DND-41 (cell line): ENCODE data around the gene ATP4B.

Experiments used
- ATAC-seq: fragments of 200-7000 bp; cut with Tn5 transposase; 3 replicates; pipeline ENCODE4 v1.9.1; 2021; ENCODE audit warnings: low read depth; ENCODE audit not compliant: insufficient read depth
- DNase-seq: peaks from one replicate; pipeline ENCODE4 v3.0.0-alpha.2; 2020
- H2AFZ ChIP-seq: 2 replicates; pipeline ENCODE4 v1.6.0; 2012; ENCODE audit warnings: low read depth, low read length
- H3K27ac ChIP-seq: 2 replicates; pipeline ENCODE4 v1.5.1; 2012; ENCODE audit warnings: low read length, inconsistent platforms
- H3K27me3 ChIP-seq: fragments of 200-600 bp; sonication (generic); 2 replicates; pipeline ENCODE4 v1.6.0; 2012; ENCODE audit warnings: low read length, mild to moderate bottlenecking, inconsistent platforms; ENCODE audit not compliant: insufficient read depth, poor library complexity
- H3K36me3 ChIP-seq: 2 replicates; pipeline ENCODE4 v1.5.1; 2012; ENCODE audit warnings: low read length, inconsistent platforms; ENCODE audit not compliant: insufficient read depth
- H3K4me1 ChIP-seq: 2 replicates; pipeline ENCODE4 v1.5.1; 2012; ENCODE audit warnings: mild to moderate bottlenecking, low read length; ENCODE audit not compliant: insufficient read depth
- H3K4me2 ChIP-seq: 2 replicates; pipeline ENCODE4 v1.6.0; 2012; ENCODE audit warnings: mild to moderate bottlenecking, moderate library complexity, low read length, inconsistent platforms; ENCODE audit not compliant: insufficient read depth
- H3K4me3 ChIP-seq, 2 experiments: fragments of 200-600 bp in 1 of 2; shearing (Covaris generic) in 1 of 2; 2 replicates each; pipeline ENCODE4 v1.5.1; 2012 to 2016; ENCODE audit warnings: inconsistent platforms in 2 of 2, low read length in 2 of 2, mild to moderate bottlenecking in 2 of 2, low read depth in 1 of 2, moderate library complexity in 1 of 2
- H3K79me2 ChIP-seq: 2 replicates; pipeline ENCODE4 v1.6.0; 2012; ENCODE audit warnings: low read length, inconsistent platforms; ENCODE audit not compliant: insufficient read depth
- H3K9ac ChIP-seq: 2 replicates; pipeline ENCODE4 v1.6.0; 2012; ENCODE audit warnings: low read depth, mild to moderate bottlenecking, inconsistent platforms, low read length, moderate library complexity
- H3K9me3 ChIP-seq: 2 replicates; pipeline ENCODE4 v1.5.1; 2012; ENCODE audit warnings: low read length, moderate library complexity, mild to moderate bottlenecking, inconsistent platforms; ENCODE audit not compliant: insufficient read depth, severe bottlenecking
- H4K20me1 ChIP-seq: 2 replicates; pipeline ENCODE4 v1.6.0; 2012; ENCODE audit warnings: low read length; ENCODE audit not compliant: insufficient read depth
- CTCF ChIP-seq: IDR thresholded peaks from 2 replicates; pipeline ENCODE4 v1.5.1; 2012; ENCODE audit warnings: borderline replicate concordance, low read length, moderate library complexity, mild to moderate bottlenecking; ENCODE audit not compliant: poor library complexity, severe bottlenecking; ENCODE audit errors: extremely low read depth
- EZH2 ChIP-seq: IDR thresholded peaks from 3 replicates; pipeline ENCODE4 v1.6.1; 2012; ENCODE audit warnings: borderline replicate concordance, low read depth, mild to moderate bottlenecking, moderate library complexity, low read length, inconsistent platforms; ENCODE audit not compliant: severe bottlenecking

ATP4B gene

GRCh38 chr13:113650731-113651148 is 7.3 kb downstream of the ATP4B start:
- no peak for ATAC-seq
- no peak overlapping the region for H3K9ac ChIP-seq
- H4K20me1 ChIP-seq, result peaks cover 20% of the 10 kb centered on the region; the same call in 1 of the 2 replicates
- H3K9me3 ChIP-seq, result no peaks in the 10 kb centered on the region
- TF ChIP-seq EZH2 (no peak), CTCF (no peak)
- H3K27ac ChIP-seq, result no peak overlapping the region
- H3K4me3 ChIP-seq, result no peak overlapping the region
- no peaks in the 10 kb centered on the region for H3K36me3 ChIP-seq
- no peak overlapping the region for H2AFZ ChIP-seq
- H3K4me2 ChIP-seq, result no peak overlapping the region
- no peak for DNase-seq
- no peaks in the 10 kb centered on the region for H3K27me3 ChIP-seq
- no peaks in the 10 kb centered on the region for H3K4me1 ChIP-seq
- H3K79me2 ChIP-seq, result no peaks in the 10 kb centered on the region

GRCh38 chr13:113650275-113650674 is 7.7 kb downstream of the ATP4B start:
- no peaks in the 10 kb centered on the region for H3K4me1 ChIP-seq

GRCh38 chr13:113649212-113649611 is 8.8 kb downstream of the ATP4B start:
- TF ChIP-seq CTCF (peak; percentile 27), EZH2 (no peak)

More at GRCh38 chr13:113650275-113650674, 7.7 kb downstream of the ATP4B start:
- Histone ChIP-seq H4K20me1 (peaks cover 16% of the 10 kb centered on the region; the same call in 1 of the 2 replicates), H3K9me3 (no peaks in the 10 kb centered on the region), H3K27me3 (no peaks in the 10 kb centered on the region), H3K36me3 (no peaks in the 10 kb centered on the region), H3K4me3 (no peak overlapping the region), H3K9ac (no peak overlapping the region), H3K79me2 (no peaks in the 10 kb centered on the region), H3K4me2 (no peak overlapping the region), H3K27ac (no peak overlapping the region), H2AFZ (no peak overlapping the region)
- no peak for DNase-seq
- no peak for ATAC-seq
- TF ChIP-seq EZH2 (no peak), CTCF (no peak)

GRCh38 chr13:113648216-113648610 is 9.8 kb downstream of the ATP4B start:
- Histone ChIP-seq H3K4me2 (no peak overlapping the region), H3K36me3 (no peaks in the 10 kb centered on the region), H4K20me1 (peaks cover 7% of the 10 kb centered on the region), H3K79me2 (no peaks in the 10 kb centered on the region), H2AFZ (no peak overlapping the region), H3K27me3 (no peaks in the 10 kb centered on the region), H3K9me3 (no peaks in the 10 kb centered on the region), H3K9ac (no peak overlapping the region), H3K4me3 (no peak overlapping the region), H3K27ac (no peak overlapping the region), H3K4me1 (no peaks in the 10 kb centered on the region)
- no peak for DNase-seq
- ATAC-seq, result no peak
- no peak for TF ChIP-seq CTCF
- TF ChIP-seq EZH2, result no peak

More at GRCh38 chr13:113649212-113649611, 8.8 kb downstream of the ATP4B start:
- Histone ChIP-seq H3K36me3 (no peaks in the 10 kb centered on the region), H3K9ac (no peak overlapping the region), H2AFZ (no peak overlapping the region), H3K4me1 (no peaks in the 10 kb centered on the region), H3K79me2 (no peaks in the 10 kb centered on the region), H3K4me3 (no peak overlapping the region), H3K4me2 (no peak overlapping the region), H3K27ac (no peak overlapping the region), H3K27me3 (no peaks in the 10 kb centered on the region), H3K9me3 (no peaks in the 10 kb centered on the region), H4K20me1 (peaks cover 12% of the 10 kb centered on the region; the same call in 1 of the 2 replicates)
- DNase-seq (no peak), ATAC-seq (no peak)
